Caco-2 (cell line): Measurements from ENCODE around the gene RPS6KA6. TPM values are rescaled to one million over a fixed set of nuclear protein-coding genes. Genes with fewer than 3 reads are reported as not detected.

ENCODE experiments used
- BruUV-seq: library from RNA; stranded (reverse); fragments of 400-500 nt; replicated peaks from 2 replicates; lab custom pipeline; 2021; lab: Mats Ljungman, UMichigan
- CTCF ChIA-PET: fragments of 300-600 bp; sonication (Branson Sonifier 250); formaldehyde crosslinking; loops from one replicate; lab custom pipeline; 2022; ENCODE audit warnings: antibody characterized with exemption; lab: Charles Lee
- POLR2A ChIA-PET: fragments of 300-600 bp; sonication (Branson Sonifier 250); formaldehyde crosslinking; loops from one replicate; lab custom pipeline; 2022; ENCODE audit warnings: antibody characterized with exemption; lab: Charles Lee
- DNase-seq, 2 experiments: peaks; one replicate each; pipeline versions ENCODE4 v3.0.0 to v3.0.0-alpha.2; 2020 to 2022
- H3K27me3 ChIP-seq: replicated peaks from 2 replicates; pipeline ENCODE4 v1.6.0; 2011; ENCODE audit warnings: low read length; ENCODE audit not compliant: control insufficient read depth, insufficient read depth
- H3K36me3 ChIP-seq: 2 replicates; pipeline ENCODE4 v1.5.1; 2011; ENCODE audit warnings: low read length; ENCODE audit not compliant: control insufficient read depth, insufficient read depth
- H3K4me1 ChIP-seq: fragments of 250-450 bp; sonication (Bioruptor Pico); 2 replicates; pipeline ENCODE4 v1.5.1; 2020; ENCODE audit warnings: mild to moderate bottlenecking
- H3K4me3 ChIP-seq: 2 replicates; pipeline ENCODE4 v1.5.1; 2011; ENCODE audit warnings: low read depth, mild to moderate bottlenecking, control low read depth, low read length
- H3K9me3 ChIP-seq: fragments of 250-450 bp; sonication (Bioruptor Pico); 2 replicates; pipeline ENCODE4 v1.5.1; 2020; ENCODE audit warnings: mild to moderate bottlenecking, moderate library complexity
- H3K27ac Mint-ChIP-seq: one replicate; pipeline ENCODE4 v1.8.0; 2022; ENCODE audit warnings: mixed read lengths; ENCODE audit not compliant: unreplicated experiment
- H3K27me3 Mint-ChIP-seq: one replicate; pipeline ENCODE4 v1.8.0; 2022; ENCODE audit warnings: mixed read lengths; ENCODE audit not compliant: insufficient read depth, unreplicated experiment
- H3K36me3 Mint-ChIP-seq: one replicate; pipeline ENCODE4 v1.8.0; 2022; ENCODE audit warnings: mild to moderate bottlenecking, mixed read lengths; ENCODE audit not compliant: insufficient read depth, unreplicated experiment
- H3K4me1 Mint-ChIP-seq: one replicate; pipeline ENCODE4 v1.8.0; 2022; ENCODE audit warnings: low read depth, mixed read lengths; ENCODE audit not compliant: unreplicated experiment
- H3K4me3 Mint-ChIP-seq: one replicate; pipeline ENCODE4 v1.8.0; 2022; ENCODE audit warnings: mild to moderate bottlenecking, moderate library complexity, mixed read lengths; ENCODE audit not compliant: unreplicated experiment
- H3K9me3 Mint-ChIP-seq: one replicate; pipeline ENCODE4 v1.8.0; 2022; ENCODE audit warnings: mixed read lengths; ENCODE audit not compliant: unreplicated experiment
- CTCF ChIP-seq, 2 experiments: fragments of 200-600 bp in 1 of 2; IDR thresholded peaks; 1 replicate in 1 of 2; 2 replicates in 1 of 2; pipeline versions ENCODE4 v1.5.1 to v1.8.0; 2011 to 2022; ENCODE audit warnings: antibody characterized with exemption in 1 of 2, control low read depth in 1 of 2, inconsistent platforms in 1 of 2, low read depth in 1 of 2, low read length in 1 of 2, mild to moderate bottlenecking in 1 of 2, moderate library complexity in 1 of 2; ENCODE audit not compliant: insufficient read depth in 1 of 2, severe bottlenecking in 1 of 2, unreplicated experiment in 1 of 2
- intact Hi-C: fragments of 100-400 bp; cut with micrococcal nuclease; formaldehyde crosslinking; loops from one replicate; pipeline ENCODE4 v1.10.0; 2022; ENCODE audit not compliant: unreplicated experiment
- total RNA-seq: library from RNA; stranded (reverse); gene quantifications from 2 replicates; pipeline ENCODE4 v1.2.3, GENCODE V29; 2022

The RPS6KA6 gene
- total RNA-seq, 1 experiment from 2014 or later, result 9.2 TPM

- TF ChIP-seq CTCF (IDR thresholded peaks at IDR 0.05; ENCODE audit: insufficient read depth in 1 of 2, low read depth in 1 of 2, low read length in 1 of 2, severe bottlenecking in 1 of 2, unreplicated experiment in 1 of 2), result no peak
- Mint-ChIP-seq H3K9me3 (no peaks in the 10 kb centered on the region), H3K4me3 (no peak overlapping the region), H3K27me3 (no peaks in the 10 kb centered on the region), H3K4me1 (peaks cover 18% of the 10 kb centered on the region), H3K36me3 (no peaks in the 10 kb centered on the region), H3K27ac (no peak overlapping the region)
- intact Hi-C loops, result no loop called here
- no TSS peak for BruUV-seq
- ChIA-PET CTCF (no interaction called here), POLR2A (no interaction called here)
- H3K4me3 ChIP-seq, result no peak overlapping the region
- DNase-seq, result peak in 1 of 2 experiments; percentile 10
- H3K9me3 ChIP-seq, result no peaks in the 10 kb centered on the region
- H3K36me3 ChIP-seq, result no peaks in the 10 kb centered on the region
- no peaks in the 10 kb centered on the region for H3K27me3 ChIP-seq
- H3K4me1 ChIP-seq, result 0 out of 2 replicates have a peak, but pooled peaks cover 5% of the 10 kb centered on the region
Measured at GRCh38 chrX:84182516-84182915, 5.5 kb downstream of the RPS6KA6 start.

- ChIA-PET POLR2A (no interaction called here), CTCF (no interaction called here)
- H3K36me3 ChIP-seq, result no peaks in the 10 kb centered on the region
- H3K4me1 Mint-ChIP-seq, result no peaks in the 10 kb centered on the region
- H3K27me3 ChIP-seq, result no peaks in the 10 kb centered on the region
- no peak overlapping the region for H3K27ac Mint-ChIP-seq
- BruUV-seq, result no TSS peak
- no peak overlapping the region for H3K4me3 Mint-ChIP-seq
- no peaks in the 10 kb centered on the region for H3K9me3 Mint-ChIP-seq
- no peak for DNase-seq
- intact Hi-C loops, result no loop called here
- no peak for TF ChIP-seq CTCF (IDR thresholded peaks at IDR 0.05; ENCODE audit: insufficient read depth in 1 of 2, low read depth in 1 of 2, low read length in 1 of 2, severe bottlenecking in 1 of 2, unreplicated experiment in 1 of 2)
- no peaks in the 10 kb centered on the region; the same call in 1 of the 2 replicates for H3K4me1 ChIP-seq
- H3K9me3 ChIP-seq, result no peaks in the 10 kb centered on the region
- H3K27me3 Mint-ChIP-seq, result no peaks in the 10 kb centered on the region
- no peak overlapping the region for H3K4me3 ChIP-seq
- H3K36me3 Mint-ChIP-seq, result no peaks in the 10 kb centered on the region
Measured at GRCh38 chrX:84175958-84176357, 12.0 kb downstream of the RPS6KA6 start.

- POLR2A ChIA-PET, result no interaction called here
- Histone ChIP-seq H3K36me3 (no peaks in the 10 kb centered on the region), H3K4me3 (no peak overlapping the region), H3K27me3 (no peaks in the 10 kb centered on the region), H3K4me1 (no peaks in the 10 kb centered on the region; the same call in 1 of the 2 replicates), H3K9me3 (no peaks in the 10 kb centered on the region)
- intact Hi-C loops, result no loop called here
- no peak for DNase-seq
- TF ChIP-seq CTCF (IDR thresholded peaks at IDR 0.05; ENCODE audit: insufficient read depth in 1 of 2, low read depth in 1 of 2, low read length in 1 of 2, severe bottlenecking in 1 of 2, unreplicated experiment in 1 of 2), result no peak
- BruUV-seq, result no TSS peak
- CTCF ChIA-PET, result no interaction called here
- Mint-ChIP-seq H3K4me3 (no peak overlapping the region), H3K4me1 (no peaks in the 10 kb centered on the region), H3K27ac (no peak overlapping the region), H3K27me3 (no peaks in the 10 kb centered on the region), H3K9me3 (no peaks in the 10 kb centered on the region), H3K36me3 (no peaks in the 10 kb centered on the region)
Measured at GRCh38 chrX:84175274-84175673, 12.7 kb downstream of the RPS6KA6 start.
